GM12878 (cell line): ENCODE measurements around the gene ING5.

Experiments
- ATF2 ChIP-seq: IDR thresholded peaks from 2 replicates; pipeline ENCODE4 v1.6.1; 2012; ENCODE audit warnings: low read length, inconsistent platforms
- CHD2 ChIP-seq: IDR thresholded peaks from 2 replicates; pipeline ENCODE4 v1.6.1; 2011; ENCODE audit warnings: low read depth, low read length, improper control_type of control experiment, borderline replicate concordance
- CHD4 ChIP-seq: fragments of 200-600 bp; sonication (generic); IDR thresholded peaks from 2 replicates; pipeline ENCODE4 v1.6.1; 2016; ENCODE audit warnings: mild to moderate bottlenecking
- CTCF ChIP-seq, 3 experiments: IDR thresholded peaks in 2 of 3; conservative IDR thresholded peaks in 1 of 3; 2 replicates each; pipeline ENCODE4 v1.5.1; 2011; ENCODE audit warnings: low read depth in 3 of 3, low read length in 3 of 3, mild to moderate bottlenecking in 3 of 3, control low read depth in 2 of 3, moderate library complexity in 2 of 3, inconsistent platforms in 1 of 3, mixed read lengths in 1 of 3; ENCODE audit not compliant: control insufficient read depth in 2 of 3, insufficient read depth in 1 of 3; ENCODE audit errors: extremely low read depth in 1 of 3
- E2F4 ChIP-seq: IDR thresholded peaks from 2 replicates; pipeline ENCODE4 v1.6.1; 2012; ENCODE audit warnings: low read depth, low read length, improper control_type of control experiment
- EGR1 ChIP-seq, 2 experiments: IDR thresholded peaks; 1 replicate in 1 of 2; 2 replicates in 1 of 2; pipeline ENCODE4 v1.6.1; 2011 to 2012; ENCODE audit warnings: low read depth in 2 of 2, low read length in 2 of 2, borderline replicate concordance in 1 of 2, mild to moderate bottlenecking in 1 of 2, moderate library complexity in 1 of 2
- ESRRA ChIP-seq: IDR thresholded peaks from 2 replicates; pipeline ENCODE4 v1.6.1; 2012; ENCODE audit warnings: mild to moderate bottlenecking, low read length, improper control_type of control experiment
- JUND ChIP-seq: IDR thresholded peaks from 2 replicates; pipeline ENCODE4 v1.6.1; 2012; ENCODE audit warnings: low read depth, mild to moderate bottlenecking, low read length, improper control_type of control experiment, moderate library complexity
- MYC ChIP-seq: IDR thresholded peaks from 2 replicates; pipeline ENCODE4 v1.6.1; 2011; ENCODE audit warnings: mild to moderate bottlenecking, low read length, moderate library complexity, inconsistent platforms; ENCODE audit not compliant: insufficient read depth, insufficient replicate concordance, insufficient read length, severe bottlenecking
- NFYB ChIP-seq: IDR thresholded peaks from 2 replicates; pipeline ENCODE4 v1.6.1; 2011; ENCODE audit warnings: low read depth, mild to moderate bottlenecking, low read length, improper control_type of control experiment, moderate library complexity; ENCODE audit not compliant: insufficient read depth
- POLR2AphosphoS5 ChIP-seq: IDR thresholded peaks from 2 replicates; pipeline ENCODE4 v1.6.1; 2011; ENCODE audit warnings: mild to moderate bottlenecking, low read length, inconsistent platforms
- SIX5 ChIP-seq: IDR thresholded peaks from 2 replicates; pipeline ENCODE4 v1.6.1; 2011; ENCODE audit warnings: mild to moderate bottlenecking, low read depth, low read length, moderate library complexity; ENCODE audit not compliant: severe bottlenecking
- SMAD1 ChIP-seq: fragments of 450-650 bp; IDR thresholded peaks from 2 replicates; pipeline ENCODE4 v1.6.1; 2018; ENCODE audit warnings: mild to moderate bottlenecking, low read depth; ENCODE audit not compliant: partially characterized antibody
- ZSCAN29 ChIP-seq: fragments of 450-650 bp; IDR thresholded peaks from 2 replicates; pipeline ENCODE4 v1.6.1; 2017; ENCODE audit warnings: mild to moderate bottlenecking, moderate library complexity

GRCh38 chr2:241774419-241775222 lies 72.8 kb downstream of the ING5 start:
- TF ChIP-seq SIX5 (no peak), CHD4 (no peak), ZSCAN29 (no peak), POLR2AphosphoS5 (no peak), CTCF (IDR thresholded peaks at IDR 0.05 in 2 of 3, conservative IDR thresholded peaks at IDR 0.05 in 1 of 3; ENCODE audit: control insufficient read depth in 2 of 3, extremely low read depth in 1 of 3, insufficient read depth in 1 of 3, low read depth in 3 of 3, low read length in 3 of 3) (no peak), ATF2 (no peak), EGR1 (IDR thresholded peaks at IDR 0.05; ENCODE audit: borderline replicate concordance in 1 of 2, low read depth in 2 of 2, low read length in 2 of 2) (no peak), ESRRA (no peak), E2F4 (no peak), MYC (no peak), JUND (no peak), CHD2 (no peak), NFYB (no peak), SMAD1 (no peak)
